ENCODE results near the gene FCRL5.

The FCRL5 gene

GRCh38 chr1:157517016-157517415, 35.3 kb downstream of the FCRL5 start:
- H3K4me3 ChIP-seq (ENCODE audit: low read depth, low read length) = no peak overlapping the region
- ChIA-PET CTCF (interaction anchor here (1.0 kb wide), 1 partner anchor 11 kb away, joined by 4 read pairs; no protein-coding TSS in a partner anchor), POLR2A (no interaction called here)
- no peak for DNase-seq (ENCODE audit: low read depth, low spot score)
- no peak for TF ChIP-seq CTCF (IDR thresholded peaks at IDR 0.05; ENCODE audit: insufficient read depth, low read length, missing control alignments)

GRCh38 chr1:157515709-157516108, 36.6 kb downstream of the FCRL5 start:
- H3K4me3 ChIP-seq (ENCODE audit: low read depth, low read length) = no peak overlapping the region
- DNase-seq (ENCODE audit: low read depth, low spot score) = no peak
- no peak for TF ChIP-seq CTCF (IDR thresholded peaks at IDR 0.05; ENCODE audit: insufficient read depth, low read length, missing control alignments)
- CTCF ChIA-PET = no interaction called here
- POLR2A ChIA-PET = no interaction called here

- no peak for TF ChIP-seq CTCF (IDR thresholded peaks at IDR 0.05; ENCODE audit: insufficient read depth, low read length, missing control alignments)
- H3K4me3 ChIP-seq (ENCODE audit: low read depth, low read length) = no peak overlapping the region
- ChIA-PET CTCF (no interaction called here), POLR2A (no interaction called here)
- no peak for DNase-seq (ENCODE audit: low read depth, low spot score)
These were observed 37.2 kb downstream of the FCRL5 start for GRCh38 chr1:157515141-157515540.

GRCh38 chr1:157512036-157512969, 40.0 kb downstream of the FCRL5 start:
- ChIA-PET CTCF (interaction anchor here (1.5 to 2.4 kb wide), 2 partner anchors 10 to 16 kb away, joined by 4 to 12 read pairs; no protein-coding TSS in a partner anchor), POLR2A (no interaction called here)
- H3K4me3 ChIP-seq (ENCODE audit: low read depth, low read length) = no peak overlapping the region
- DNase-seq (ENCODE audit: low read depth, low spot score) = no peak
- TF ChIP-seq CTCF (IDR thresholded peaks at IDR 0.05; ENCODE audit: insufficient read depth, low read length, missing control alignments) = no peak

- TF ChIP-seq CTCF (IDR thresholded peaks at IDR 0.05; ENCODE audit: insufficient read depth, low read length, missing control alignments) = no peak
- no peak for DNase-seq (ENCODE audit: low read depth, low spot score)
- no peak overlapping the region for H3K4me3 ChIP-seq (ENCODE audit: low read depth, low read length)
- POLR2A ChIA-PET = no interaction called here
- CTCF ChIA-PET = interaction anchor here (1.1 kb wide), 1 partner anchor 14 kb away, joined by 3 read pairs; no protein-coding TSS in a partner anchor
These were observed 42.6 kb downstream of the FCRL5 start for GRCh38 chr1:157509546-157510232.
